GM23248 (cell line): ENCODE measurements around the gene FXYD6. TPM values are rescaled to one million over a fixed set of nuclear protein-coding genes. Genes with fewer than 3 reads are reported as not detected.

Experiments used
- DNase-seq: peaks from one replicate; pipeline ENCODE4 v3.0.0-alpha.2; 2015
- H2AFZ ChIP-seq: fragments of 200-600 bp; sonication (generic); 2 replicates; pipeline ENCODE4 v1.6.1; 2016; ENCODE audit warnings: antibody characterized with exemption
- H3F3A ChIP-seq: fragments of 200-600 bp; sonication (generic); 2 replicates; pipeline ENCODE4 v1.6.1; 2016; ENCODE audit warnings: mild to moderate bottlenecking, antibody characterized with exemption, mixed run types; ENCODE audit not compliant: insufficient read depth
- H3K27ac ChIP-seq: fragments of 200-600 bp; sonication (generic); 2 replicates; pipeline ENCODE4 v1.5.1; 2016; ENCODE audit warnings: mild to moderate bottlenecking
- H3K27me3 ChIP-seq: fragments of 200-600 bp; sonication (generic); replicated peaks from 2 replicates; pipeline ENCODE4 v1.6.1; 2016; ENCODE audit warnings: mild to moderate bottlenecking; ENCODE audit not compliant: insufficient read depth
- H3K36me3 ChIP-seq: fragments of 200-600 bp; sonication (generic); 2 replicates; pipeline ENCODE4 v1.6.1; 2016; ENCODE audit warnings: low read depth, mild to moderate bottlenecking
- H3K4me1 ChIP-seq: fragments of 200-600 bp; sonication (generic); 2 replicates; pipeline ENCODE4 v1.6.1; 2016; ENCODE audit warnings: mild to moderate bottlenecking; ENCODE audit not compliant: insufficient read depth
- H3K4me2 ChIP-seq: fragments of 200-600 bp; sonication (generic); one replicate; pipeline ENCODE4 v1.6.1; 2016; ENCODE audit warnings: mild to moderate bottlenecking; ENCODE audit not compliant: unreplicated experiment
- H3K4me3 ChIP-seq: fragments of 200-600 bp; sonication (generic); 2 replicates; pipeline ENCODE4 v1.5.1; 2016; ENCODE audit warnings: mild to moderate bottlenecking
- H3K79me2 ChIP-seq: fragments of 200-600 bp; sonication (generic); 2 replicates; pipeline ENCODE4 v1.6.1; 2016; ENCODE audit warnings: mild to moderate bottlenecking; ENCODE audit not compliant: insufficient read depth
- H3K9ac ChIP-seq: fragments of 200-600 bp; sonication (generic); 2 replicates; pipeline ENCODE4 v1.6.1; 2016; ENCODE audit warnings: mild to moderate bottlenecking
- H3K9me2 ChIP-seq: fragments of 200-600 bp; sonication (generic); 2 replicates; pipeline ENCODE4 v1.6.1; 2016; ENCODE audit warnings: mixed run types, mild to moderate bottlenecking, moderate library complexity; ENCODE audit not compliant: insufficient read depth
- H3K9me3 ChIP-seq: fragments of 200-600 bp; sonication (generic); one replicate; pipeline ENCODE4 v1.6.1; 2017; ENCODE audit warnings: low read depth
- H4K20me1 ChIP-seq: fragments of 200-600 bp; sonication (generic); 2 replicates; pipeline ENCODE4 v1.6.0; 2016; ENCODE audit not compliant: insufficient read depth
- EZH2 ChIP-seq: fragments of 200-600 bp; sonication (generic); IDR thresholded peaks from 2 replicates; pipeline ENCODE4 v1.6.1; 2018; ENCODE audit warnings: antibody characterized with exemption, mild to moderate bottlenecking; ENCODE audit not compliant: insufficient read depth, poor library complexity, severe bottlenecking
- EZH2phosphoT487 ChIP-seq: fragments of 200-600 bp; sonication (generic); IDR thresholded peaks from 2 replicates; pipeline ENCODE4 v1.6.1; 2018; ENCODE audit warnings: antibody characterized with exemption, moderate library complexity, mild to moderate bottlenecking, low read depth; ENCODE audit not compliant: insufficient read depth
- WGBS, 2 experiments: methylation state at CpG; one replicate each; pipeline ENCODE4 v1.1.6; 2015 to 2017; ENCODE audit warnings: low lambda C conversion rate in 2 of 2, low coverage in 1 of 2; ENCODE audit errors: missing lambda C conversion rate in 2 of 2; 5-methylcytosine and 5-hydroxymethylcytosine counted together
- in situ Hi-C: fragments of 300-500 bp; cut with MboI; formaldehyde crosslinking; loops from 2 replicates; pipeline ENCODE4 v1.15.0; 2020
- polyA plus RNA-seq: library from polyadenylated mRNA; unstranded; fragments of >200 nt; fragmentation: Nextera tagmentation; extraction: Ambion mirVana; gene quantifications from 2 replicates; pipeline ENCODE4 v1.2.1, GENCODE V29; 2016
- total RNA-seq: library from RNA; depleted of rRNA; stranded (reverse); fragments of >200 nt; shearing (Covaris generic); gene quantifications from 2 replicates; pipeline ENCODE4 v1.2.3, GENCODE V29; 2014

The FXYD6 gene
- total and polyA plus RNA-seq, 2 experiments from 2014 or later: not detected

- Histone ChIP-seq H3K9ac (no peak overlapping the region), H3K4me2 (no peak overlapping the region), H3K9me2 (no peaks in the 10 kb centered on the region), H2AFZ (no peak overlapping the region), H3K4me1 (0 out of 2 replicates have a peak, but pooled peaks cover 4% of the 10 kb centered on the region), H3K79me2 (no peaks in the 10 kb centered on the region), H3K36me3 (no peaks in the 10 kb centered on the region), H3K4me3 (no peak overlapping the region), H3K27me3 (0 out of 2 replicates have a peak, but pooled peaks cover 4% of the 10 kb centered on the region), H3K27ac (no peak overlapping the region), H3K9me3 (no peaks in the 10 kb centered on the region), H3F3A (peaks cover 6% of the 10 kb centered on the region; the same call in 1 of the 2 replicates), H4K20me1 (no peaks in the 10 kb centered on the region)
- WGBS, 2 experiments: 47 to 52% methylated on average over 13 to 14 of the region's 14 CpGs
- TF ChIP-seq EZH2phosphoT487 (no peak), EZH2 (no peak)
- no peak for DNase-seq
- in situ Hi-C loops: no loop called here
Measured at GRCh38 chr11:117903505-117904382, 27.3 kb upstream of the FXYD6 start.

- 0 out of 2 replicates have a peak, but pooled peaks cover 4% of the 10 kb centered on the region for H3K27me3 ChIP-seq
- no peaks in the 10 kb centered on the region for H3K9me3 ChIP-seq
- no peaks in the 10 kb centered on the region for H4K20me1 ChIP-seq
- DNase-seq: no peak
- WGBS, 2 experiments: 68 to 70% methylated on average over 13 of the region's 13 CpGs
- H3K27ac ChIP-seq: no peak overlapping the region
- H3K4me2 ChIP-seq: no peak overlapping the region
- peaks cover 6% of the 10 kb centered on the region; the same call in 1 of the 2 replicates for H3F3A ChIP-seq
- no peaks in the 10 kb centered on the region for H3K9me2 ChIP-seq
- no peaks in the 10 kb centered on the region for H3K4me1 ChIP-seq
- TF ChIP-seq EZH2phosphoT487: no peak
- no peak for TF ChIP-seq EZH2
- no peaks in the 10 kb centered on the region for H3K79me2 ChIP-seq
- H2AFZ ChIP-seq: no peak overlapping the region
- in situ Hi-C loops: no loop called here
- no peak overlapping the region for H3K9ac ChIP-seq
- H3K4me3 ChIP-seq: no peak overlapping the region
- no peaks in the 10 kb centered on the region for H3K36me3 ChIP-seq
Measured at GRCh38 chr11:117902001-117902845, 25.8 kb upstream of the FXYD6 start.

GRCh38 chr11:117901601-117902000 is 25.1 kb upstream of the FXYD6 start:
- no peak overlapping the region for H2AFZ ChIP-seq
- H3K9ac ChIP-seq: no peak overlapping the region
- no peaks in the 10 kb centered on the region for H3K36me3 ChIP-seq
- H3K27me3 ChIP-seq: 0 out of 2 replicates have a peak, but pooled peaks cover 4% of the 10 kb centered on the region
- no peak overlapping the region for H3K4me3 ChIP-seq
- H3K9me3 ChIP-seq: no peaks in the 10 kb centered on the region
- DNase-seq: no peak
- H4K20me1 ChIP-seq: no peaks in the 10 kb centered on the region
- no peak overlapping the region for H3K4me2 ChIP-seq
- H3K27ac ChIP-seq: no peak overlapping the region
- no peaks in the 10 kb centered on the region for H3K4me1 ChIP-seq
- in situ Hi-C loops: no loop called here
- no peaks in the 10 kb centered on the region for H3K9me2 ChIP-seq
- 66 to 72% methylated on average over 9 of the region's 9 CpGs for WGBS, 2 experiments
- no peak for TF ChIP-seq EZH2phosphoT487
- TF ChIP-seq EZH2: no peak
- no peaks in the 10 kb centered on the region for H3K79me2 ChIP-seq
- H3F3A ChIP-seq: peaks cover 4% of the 10 kb centered on the region; the same call in 1 of the 2 replicates

GRCh38 chr11:117900720-117901440 is 24.4 kb upstream of the FXYD6 start:
- H3K9ac ChIP-seq: no peak overlapping the region
- DNase-seq: no peak
- H3F3A ChIP-seq: no peaks in the 10 kb centered on the region
- no peak overlapping the region for H3K4me2 ChIP-seq
- H3K4me3 ChIP-seq: no peak overlapping the region
- H3K9me3 ChIP-seq: no peaks in the 10 kb centered on the region
- no peak overlapping the region for H2AFZ ChIP-seq
- no peaks in the 10 kb centered on the region for H3K79me2 ChIP-seq
- H3K27ac ChIP-seq: no peak overlapping the region
- H3K36me3 ChIP-seq: no peaks in the 10 kb centered on the region
- H3K27me3 ChIP-seq: 0 out of 2 replicates have a peak, but pooled peaks cover 4% of the 10 kb centered on the region
- in situ Hi-C loops: no loop called here
- whole genome bisulfite sequencing, 2 experiments: 35 to 40% methylated on average over 11 of the region's 11 CpGs
- no peaks in the 10 kb centered on the region for H4K20me1 ChIP-seq
- no peak for TF ChIP-seq EZH2
- TF ChIP-seq EZH2phosphoT487: no peak
- no peaks in the 10 kb centered on the region for H3K4me1 ChIP-seq
- no peaks in the 10 kb centered on the region for H3K9me2 ChIP-seq
